Right lobe of liver (tissue), 6 donors: ENCODE results near the gene SPDL1. TPM values are rescaled to one million over a fixed set of nuclear protein-coding genes. Genes with fewer than 3 reads are reported as not detected.

Experiments used
- ATAC-seq, 4 donors: fragments of 200-7000 bp; cut with Tn5 transposase; one replicate each; pipeline ENCODE4 v1.9.1; 2020; ENCODE audit warnings: mild to moderate bottlenecking in 4 of 4, moderate library complexity in 4 of 4
- DNase-seq, 3 donors: peaks; one replicate each; pipeline ENCODE4 v3.0.0-alpha.2; 2020
- H3K27ac ChIP-seq, 3 donors: fragments of 200-600 bp; one replicate each; pipeline ENCODE4 v1.8.0; 2022
- H3K27me3 ChIP-seq, 2 donors: fragments of 200-600 bp; one replicate each; pipeline ENCODE4 v1.8.0; 2022
- H3K36me3 ChIP-seq, 4 donors: fragments of 200-600 bp; sonication (generic) in 1 of 4; one replicate each; pipeline versions ENCODE4 v1.5.1 to v1.8.0; 2017 to 2022; ENCODE audit warnings: control low read depth in 1 of 4
- H3K4me1 ChIP-seq, 4 donors: fragments of 200-600 bp; sonication (generic) in 1 of 4; one replicate each; pipeline versions ENCODE4 v1.5.1 to v1.8.0; 2017 to 2022; ENCODE audit warnings: control low read depth in 1 of 4
- H3K4me3 ChIP-seq, 3 donors: fragments of 200-600 bp; one replicate each; pipeline ENCODE4 v1.8.0; 2022
- H3K9me3 ChIP-seq, 4 donors: fragments of 200-600 bp; sonication (generic) in 1 of 4; one replicate each; pipeline versions ENCODE4 v1.5.1 to v1.8.0; 2017 to 2022; ENCODE audit warnings: control low read depth in 1 of 4
- CTCF ChIP-seq, 4 donors: fragments of 200-600 bp in 3 of 4; fragments of 450-650 bp in 1 of 4; IDR thresholded peaks; one replicate each; pipeline versions ENCODE4 v1.5.1 to v1.8.0; 2016 to 2022; ENCODE audit warnings: antibody characterized with exemption in 4 of 4, mild to moderate bottlenecking in 2 of 4
- POLR2A ChIP-seq: fragments of 450-650 bp; IDR thresholded peaks from one replicate; pipeline ENCODE4 v1.6.1; 2017; ENCODE audit warnings: antibody characterized with exemption, mild to moderate bottlenecking
- WGBS: methylation state at CpG from one replicate; pipeline ENCODE4 v1.1.6; 2018; ENCODE audit warnings: low coverage, low lambda C conversion rate; ENCODE audit not compliant: insufficient coverage; ENCODE audit errors: missing lambda C conversion rate; 5-methylcytosine and 5-hydroxymethylcytosine counted together
- intact Hi-C, 2 donors: fragments of 100-400 bp; cut with DNase I; formaldehyde crosslinking; loops; one replicate each; pipeline versions ENCODE4 v1.11.2 to v1.14.1; 2022
- total RNA-seq, 6 experiments: library from RNA; depleted of rRNA in 2 of 6; stranded (reverse); fragments of >200 nt in 2 of 6; fragmentation: NEBNext Ultra II Directional in 3 of 6; extraction: Animal tissue kit (Norgen Biotek cat#: 25700) in 3 of 6; gene quantifications; one replicate each; pipeline versions ENCODE4 v1.1.0 to v1.2.4, GENCODE V29; 2016 to 2023
- donor health status: DM: no; HTN: yes; CAD: no.
- donor health status: DM: no; HTN: no; CAD: no.
- donor health status: DM: no; HTN: no; CAD: no.
- donor health status: DM: no; HTN: yes; CAD: no.
- donor health status: DM: no; HTN: yes; CAD: no.

SPDL1 gene
- total RNA-seq, 6 experiments from 2014 or later: 1.1 to 6.7 (median 2.4) TPM

GRCh38 chr5:169566202-169566601, 17.4 kb upstream of the SPDL1 start:
- Histone ChIP-seq H3K27ac (no peak overlapping the region), H3K9me3 (no peaks in the 10 kb centered on the region), H3K36me3 (no peaks in the 10 kb centered on the region), H3K4me3 (no peak overlapping the region), H3K4me1 (no peaks in the 10 kb centered on the region), H3K27me3 (no peaks in the 10 kb centered on the region)
- 27% methylated on average over 1 of the region's 1 CpG for WGBS
- intact Hi-C loops: no loop called here
- ATAC-seq (no peak), DNase-seq (no peak)
- TF ChIP-seq POLR2A (no peak), CTCF (IDR thresholded peaks at IDR 0.05) (no peak)

- TF ChIP-seq CTCF (IDR thresholded peaks at IDR 0.05) (no peak), POLR2A (no peak)
- intact Hi-C loops: no loop called here
- WGBS: 41% methylated on average over 2 of the region's 2 CpGs
Measured at GRCh38 chr5:169567079-169567478, 16.5 kb upstream of the SPDL1 start.

GRCh38 chr5:169569513-169569912, 14.1 kb upstream of the SPDL1 start:
- Histone ChIP-seq H3K4me3 (no peak overlapping the region), H3K27me3 (no peaks in the 10 kb centered on the region), H3K36me3 (no peaks in the 10 kb centered on the region), H3K4me1 (no peaks in the 10 kb centered on the region), H3K9me3 (no peaks in the 10 kb centered on the region), H3K27ac (no peak overlapping the region)
- ATAC-seq (no peak), DNase-seq (no peak)
- intact Hi-C loops: no loop called here
- WGBS: 83% methylated on average over 3 of the region's 3 CpGs
- TF ChIP-seq POLR2A: no peak

More at GRCh38 chr5:169567079-169567478, 16.5 kb upstream of the SPDL1 start:
- Histone ChIP-seq H3K27ac (no peak overlapping the region), H3K36me3 (no peaks in the 10 kb centered on the region), H3K4me1 (no peaks in the 10 kb centered on the region), H3K27me3 (no peaks in the 10 kb centered on the region), H3K9me3 (no peaks in the 10 kb centered on the region), H3K4me3 (no peak overlapping the region)
- ATAC-seq (no peak), DNase-seq (no peak)

- intact Hi-C loops: no loop called here
- WGBS: 59% methylated on average over 5 of the region's 5 CpGs
- H3K4me3 ChIP-seq: no peak overlapping the region
- ATAC-seq (no peak), DNase-seq (no peak)
- no peaks in the 10 kb centered on the region for H3K27me3 ChIP-seq
- no peaks in the 10 kb centered on the region for H3K4me1 ChIP-seq
- H3K27ac ChIP-seq: no peak overlapping the region
- H3K36me3 ChIP-seq: no peaks in the 10 kb centered on the region
- H3K9me3 ChIP-seq: no peaks in the 10 kb centered on the region
- no peak for TF ChIP-seq CTCF (IDR thresholded peaks at IDR 0.05)
- no peak for TF ChIP-seq POLR2A
Measured at GRCh38 chr5:169571355-169571754, 12.2 kb upstream of the SPDL1 start.

GRCh38 chr5:169574134-169574646, 9.4 kb upstream of the SPDL1 start:
- no peak for TF ChIP-seq POLR2A
- TF ChIP-seq CTCF (IDR thresholded peaks at IDR 0.05): no peak
- no peak for DNase-seq
- intact Hi-C loops: no loop called here
- 24% methylated on average over 5 of the region's 5 CpGs for WGBS
- H3K4me3 ChIP-seq: no peak overlapping the region
- H3K27ac ChIP-seq: no peak overlapping the region
- H3K27me3 ChIP-seq: no peaks in the 10 kb centered on the region
- H3K36me3 ChIP-seq: no peaks in the 10 kb centered on the region
- no peaks in the 10 kb centered on the region for H3K4me1 ChIP-seq
- ATAC-seq: no peak
- H3K9me3 ChIP-seq: no peaks in the 10 kb centered on the region
